K562 (cell line): ENCODE measurements around the gene SMIM13. TPM values are rescaled to one million over a fixed set of nuclear protein-coding genes. Genes with fewer than 3 reads are reported as not detected.

ENCODE experiments used
- CBX1 ChIP-seq: sonication (generic); IDR thresholded peaks from 2 replicates; pipeline ENCODE4 v1.6.1; 2016; ENCODE audit warnings: antibody characterized with exemption, low read depth, mild to moderate bottlenecking
- DMBX1 ChIP-seq: fragments of 250-450 bp; sonication (Bioruptor Pico); IDR thresholded peaks from 2 replicates; pipeline ENCODE4 v1.8.0; 2022; ENCODE audit warnings: inconsistent platforms, mild to moderate bottlenecking, moderate library complexity, borderline replicate concordance
- E2F3 ChIP-seq: fragments of 250-450 bp; sonication (Bioruptor Pico); IDR thresholded peaks from 2 replicates; pipeline ENCODE4 v1.4.0; 2020; ENCODE audit warnings: mild to moderate bottlenecking
- MAFG ChIP-seq: fragments of 450-650 bp; conservative IDR thresholded peaks from 2 replicates; pipeline ENCODE4 v1.6.1; 2016; ENCODE audit warnings: missing genetic modification characterization, missing compliant biosample characterization
- MAZ ChIP-seq, 2 experiments: fragments of 450-650 bp in 1 of 2; sonication (generic) in 1 of 2; formaldehyde crosslinking; IDR thresholded peaks in 1 of 2; conservative IDR thresholded peaks in 1 of 2; 2 replicates each; pipeline versions ENCODE4 v1.4.0 to v1.5.0; 2020; ENCODE audit warnings: mild to moderate bottlenecking in 1 of 2, missing genetic modification reagents in 1 of 2
- MTA2 ChIP-seq: fragments of 450-650 bp; IDR thresholded peaks from 2 replicates; pipeline ENCODE4 v1.6.1; 2016; ENCODE audit warnings: low read depth
- NFRKB ChIP-seq: fragments of 450-650 bp; IDR thresholded peaks from 2 replicates; pipeline ENCODE4 v1.6.1; 2016; ENCODE audit warnings: low read depth
- NONO ChIP-seq, 2 experiments: fragments of 200-400 bp in 1 of 2; fragments of 450-650 bp in 1 of 2; formaldehyde crosslinking in 1 of 2; IDR thresholded peaks; 2 replicates each; pipeline ENCODE4 v1.6.1; 2017; ENCODE audit warnings: low read depth in 2 of 2, mild to moderate bottlenecking in 2 of 2, moderate library complexity in 2 of 2, low read length in 1 of 2
- NR2C2 ChIP-seq, 2 experiments: fragments of 200-800 bp in 1 of 2; sonication (Bioruptor generic) in 1 of 2; sonication (generic) in 1 of 2; formaldehyde crosslinking in 1 of 2; IDR thresholded peaks; 2 replicates each; pipeline versions ENCODE4 v1.6.1 to v1.8.0; 2016 to 2022; ENCODE audit warnings: mild to moderate bottlenecking in 1 of 2, missing compliant biosample characterization in 1 of 2, missing genetic modification characterization in 1 of 2, missing genetic modification reagents in 1 of 2
- PBX2 ChIP-seq, 2 experiments: IDR thresholded peaks in 1 of 2; conservative IDR thresholded peaks in 1 of 2; 2 replicates each; pipeline ENCODE4 v1.6.1; 2016; ENCODE audit warnings: low read depth in 2 of 2, mild to moderate bottlenecking in 1 of 2, missing compliant biosample characterization in 1 of 2, missing genetic modification characterization in 1 of 2, moderate library complexity in 1 of 2
- SAFB ChIP-seq: fragments of 200-400 bp; formaldehyde crosslinking; IDR thresholded peaks from 2 replicates; pipeline ENCODE4 v1.6.1; 2017; ENCODE audit warnings: low read depth, low read length, borderline replicate concordance
- SMARCA4 ChIP-seq: fragments of 450-650 bp; IDR thresholded peaks from 2 replicates; pipeline ENCODE4 v1.6.1; 2016
- SMC3 ChIP-seq: conservative IDR thresholded peaks from 2 replicates; pipeline ENCODE4 v1.6.1; 2011; ENCODE audit warnings: low read depth, low read length, improper control_type of control experiment; ENCODE audit not compliant: insufficient read depth
- THRA ChIP-seq: fragments of 450-650 bp; IDR thresholded peaks from 2 replicates; pipeline ENCODE4 v1.6.1; 2017; ENCODE audit warnings: mild to moderate bottlenecking, moderate library complexity
- ZNF197 ChIP-seq: fragments of 200-800 bp; sonication (Bioruptor generic); IDR thresholded peaks from 2 replicates; pipeline ENCODE4 v1.6.1; 2016; ENCODE audit warnings: low read depth, missing genetic modification characterization, missing compliant biosample characterization
- ZNF592 ChIP-seq: fragments of 450-650 bp; IDR thresholded peaks from 2 replicates; pipeline ENCODE4 v1.6.1; 2017; ENCODE audit warnings: antibody characterized with exemption, mild to moderate bottlenecking
- polyA plus RNA-seq, 8 experiments: library from polyadenylated mRNA; depleted of rRNA in 4 of 8; stranded (reverse) in 5 of 8; unstranded in 3 of 8; fragments of >200 nt; fragmentation: Nextera tagmentation in 2 of 8; fragmentation: Illumina TruSeq in 1 of 8; extraction: Ambion mirVana in 2 of 8; extraction: Trizol in 1 of 8; gene quantifications; 2 replicates each; pipeline versions ENCODE4 v1.2.1 to v1.2.3, GENCODE V29; 2011 to 2014; ENCODE audit warnings: inconsistent platforms in 1 of 8, missing spikeins in 1 of 8
- total RNA-seq, 7 experiments: library from RNA; depleted of rRNA in 6 of 7; stranded (reverse); fragments of >200 nt in 6 of 7; fragmentation: Illumina TruSeq in 2 of 7; extraction: Trizol in 2 of 7; gene quantifications; 2 replicates each; pipeline versions ENCODE4 v1.2.1 to v1.2.3, GENCODE V29; 2011 to 2021; ENCODE audit warnings: low replicate concordance in 1 of 7

Gene SMIM13
- total and polyA plus RNA-seq, 9 of the 15 experiments (the other 6 are each of a cell fraction or from before 2014, with no cell fraction given), result 5.5 to 24.8 (median 11.7) TPM

GRCh38 chr6:11093626-11094410, at the start of gene SMIM13 (continued):
- TF ChIP-seq SAFB (peak; percentile 77), CBX1 (peak; percentile 74), MTA2 (no peak; the same call in 1 of the 2 replicates), NFRKB (0 out of 2 replicates have a peak, but pooled peaks have one; percentile 50), SMARCA4 (0 out of 2 replicates have a peak, but pooled peaks have one; percentile 7), MAFG (no peak), PBX2 (CRISPR knock-in tag; IDR thresholded peaks at IDR 0.05; ENCODE audit: low read depth) (no peak), PBX2 (tag; conservative IDR thresholded peaks at IDR 0.05; ENCODE audit: low read depth) (no peak), ZNF197 (peak; percentile 92; the same call in 1 of the 2 replicates), SMC3 (no peak), NR2C2 (CRISPR knock-in tag; IDR thresholded peaks at IDR 0.05) (no peak; the same call in 1 of the 2 replicates), NR2C2 (tag; IDR thresholded peaks at IDR 0.05) (peak; percentile 85), NONO (IDR thresholded peaks at IDR 0.05; ENCODE audit: low read depth in 2 of 2, low read length in 1 of 2) (peak; percentile 74 to 82; a peak in 3 of 4 replicates), ZNF592 (peak; percentile 52; the same call in 1 of the 2 replicates), DMBX1 (CRISPR knock-in tag) (peak; percentile 52), MAZ (CRISPR knock-in tag; conservative IDR thresholded peaks at IDR 0.05 in 1 of 2, IDR thresholded peaks at IDR 0.05 in 1 of 2) (peak; percentile 93 to 95), THRA (no peak), E2F3 (CRISPR knock-in tag) (peak; percentile 97)
